DND-41 (cell line): Measurements from ENCODE around the gene KCNIP1.

Experiments used
- ATAC-seq: fragments of 200-7000 bp; cut with Tn5 transposase; 3 replicates; pipeline ENCODE4 v1.9.1; 2021; ENCODE audit warnings: low read depth; ENCODE audit not compliant: insufficient read depth
- DNase-seq: peaks from one replicate; pipeline ENCODE4 v3.0.0-alpha.2; 2020
- H2AFZ ChIP-seq: 2 replicates; pipeline ENCODE4 v1.6.0; 2012; ENCODE audit warnings: low read depth, low read length
- H3K27ac ChIP-seq: 2 replicates; pipeline ENCODE4 v1.5.1; 2012; ENCODE audit warnings: low read length, inconsistent platforms
- H3K27me3 ChIP-seq: fragments of 200-600 bp; sonication (generic); 2 replicates; pipeline ENCODE4 v1.6.0; 2012; ENCODE audit warnings: low read length, mild to moderate bottlenecking, inconsistent platforms; ENCODE audit not compliant: insufficient read depth, poor library complexity
- H3K36me3 ChIP-seq: 2 replicates; pipeline ENCODE4 v1.5.1; 2012; ENCODE audit warnings: low read length, inconsistent platforms; ENCODE audit not compliant: insufficient read depth
- H3K4me1 ChIP-seq: 2 replicates; pipeline ENCODE4 v1.5.1; 2012; ENCODE audit warnings: mild to moderate bottlenecking, low read length; ENCODE audit not compliant: insufficient read depth
- H3K4me2 ChIP-seq: 2 replicates; pipeline ENCODE4 v1.6.0; 2012; ENCODE audit warnings: mild to moderate bottlenecking, moderate library complexity, low read length, inconsistent platforms; ENCODE audit not compliant: insufficient read depth
- H3K4me3 ChIP-seq, 2 experiments: fragments of 200-600 bp in 1 of 2; shearing (Covaris generic) in 1 of 2; 2 replicates each; pipeline ENCODE4 v1.5.1; 2012 to 2016; ENCODE audit warnings: inconsistent platforms in 2 of 2, low read length in 2 of 2, mild to moderate bottlenecking in 2 of 2, low read depth in 1 of 2, moderate library complexity in 1 of 2
- H3K79me2 ChIP-seq: 2 replicates; pipeline ENCODE4 v1.6.0; 2012; ENCODE audit warnings: low read length, inconsistent platforms; ENCODE audit not compliant: insufficient read depth
- H3K9ac ChIP-seq: 2 replicates; pipeline ENCODE4 v1.6.0; 2012; ENCODE audit warnings: low read depth, mild to moderate bottlenecking, inconsistent platforms, low read length, moderate library complexity
- H3K9me3 ChIP-seq: 2 replicates; pipeline ENCODE4 v1.5.1; 2012; ENCODE audit warnings: low read length, moderate library complexity, mild to moderate bottlenecking, inconsistent platforms; ENCODE audit not compliant: insufficient read depth, severe bottlenecking
- H4K20me1 ChIP-seq: 2 replicates; pipeline ENCODE4 v1.6.0; 2012; ENCODE audit warnings: low read length; ENCODE audit not compliant: insufficient read depth
- EZH2 ChIP-seq: IDR thresholded peaks from 3 replicates; pipeline ENCODE4 v1.6.1; 2012; ENCODE audit warnings: borderline replicate concordance, low read depth, mild to moderate bottlenecking, moderate library complexity, low read length, inconsistent platforms; ENCODE audit not compliant: severe bottlenecking
- TF ChIP-seq, protein P1 (sequence below): IDR thresholded peaks from 2 replicates; pipeline ENCODE4 v1.5.1; 2012; ENCODE audit warnings: borderline replicate concordance, low read length, moderate library complexity, mild to moderate bottlenecking; ENCODE audit not compliant: poor library complexity, severe bottlenecking; ENCODE audit errors: extremely low read depth

The KCNIP1 gene

DNA sequence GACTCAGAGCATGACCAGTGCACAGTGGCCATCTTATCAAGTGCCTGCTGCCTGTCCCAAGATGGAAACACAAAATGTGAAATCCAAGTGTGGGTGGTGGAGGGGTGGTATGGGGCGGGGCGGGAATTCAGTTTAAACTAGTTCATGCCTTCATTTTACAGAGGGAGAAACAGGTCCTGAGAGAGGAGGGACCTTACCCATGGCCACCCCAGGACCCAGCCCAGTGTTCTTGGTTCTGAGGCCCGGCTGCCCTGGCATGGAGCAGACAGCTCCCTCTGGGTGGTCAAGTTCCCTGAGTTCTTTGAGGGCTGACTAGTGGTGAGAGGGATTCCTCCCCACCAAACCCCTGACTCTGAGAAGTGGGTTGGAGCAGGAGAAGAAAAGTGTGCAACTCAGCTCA is 20.8 kb downstream of the KCNIP1 start:
- Histone ChIP-seq H2AFZ (no peak overlapping the region), H3K36me3 (no peaks in the 10 kb centered on the region), H3K9me3 (no peaks in the 10 kb centered on the region), H3K4me3 (no peak overlapping the region), H3K4me2 (no peak overlapping the region), H3K4me1 (no peaks in the 10 kb centered on the region), H4K20me1 (no peaks in the 10 kb centered on the region; the same call in 1 of the 2 replicates), H3K9ac (no peak overlapping the region), H3K79me2 (no peaks in the 10 kb centered on the region), H3K27ac (no peak overlapping the region), H3K27me3 (no peaks in the 10 kb centered on the region)
- no peak for ATAC-seq
- TF ChIP-seq, protein P1, sequence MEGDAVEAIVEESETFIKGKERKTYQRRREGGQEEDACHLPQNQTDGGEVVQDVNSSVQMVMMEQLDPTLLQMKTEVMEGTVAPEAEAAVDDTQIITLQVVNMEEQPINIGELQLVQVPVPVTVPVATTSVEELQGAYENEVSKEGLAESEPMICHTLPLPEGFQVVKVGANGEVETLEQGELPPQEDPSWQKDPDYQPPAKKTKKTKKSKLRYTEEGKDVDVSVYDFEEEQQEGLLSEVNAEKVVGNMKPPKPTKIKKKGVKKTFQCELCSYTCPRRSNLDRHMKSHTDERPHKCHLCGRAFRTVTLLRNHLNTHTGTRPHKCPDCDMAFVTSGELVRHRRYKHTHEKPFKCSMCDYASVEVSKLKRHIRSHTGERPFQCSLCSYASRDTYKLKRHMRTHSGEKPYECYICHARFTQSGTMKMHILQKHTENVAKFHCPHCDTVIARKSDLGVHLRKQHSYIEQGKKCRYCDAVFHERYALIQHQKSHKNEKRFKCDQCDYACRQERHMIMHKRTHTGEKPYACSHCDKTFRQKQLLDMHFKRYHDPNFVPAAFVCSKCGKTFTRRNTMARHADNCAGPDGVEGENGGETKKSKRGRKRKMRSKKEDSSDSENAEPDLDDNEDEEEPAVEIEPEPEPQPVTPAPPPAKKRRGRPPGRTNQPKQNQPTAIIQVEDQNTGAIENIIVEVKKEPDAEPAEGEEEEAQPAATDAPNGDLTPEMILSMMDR = no peak
- no peak for TF ChIP-seq EZH2
- DNase-seq = no peak

DNA sequence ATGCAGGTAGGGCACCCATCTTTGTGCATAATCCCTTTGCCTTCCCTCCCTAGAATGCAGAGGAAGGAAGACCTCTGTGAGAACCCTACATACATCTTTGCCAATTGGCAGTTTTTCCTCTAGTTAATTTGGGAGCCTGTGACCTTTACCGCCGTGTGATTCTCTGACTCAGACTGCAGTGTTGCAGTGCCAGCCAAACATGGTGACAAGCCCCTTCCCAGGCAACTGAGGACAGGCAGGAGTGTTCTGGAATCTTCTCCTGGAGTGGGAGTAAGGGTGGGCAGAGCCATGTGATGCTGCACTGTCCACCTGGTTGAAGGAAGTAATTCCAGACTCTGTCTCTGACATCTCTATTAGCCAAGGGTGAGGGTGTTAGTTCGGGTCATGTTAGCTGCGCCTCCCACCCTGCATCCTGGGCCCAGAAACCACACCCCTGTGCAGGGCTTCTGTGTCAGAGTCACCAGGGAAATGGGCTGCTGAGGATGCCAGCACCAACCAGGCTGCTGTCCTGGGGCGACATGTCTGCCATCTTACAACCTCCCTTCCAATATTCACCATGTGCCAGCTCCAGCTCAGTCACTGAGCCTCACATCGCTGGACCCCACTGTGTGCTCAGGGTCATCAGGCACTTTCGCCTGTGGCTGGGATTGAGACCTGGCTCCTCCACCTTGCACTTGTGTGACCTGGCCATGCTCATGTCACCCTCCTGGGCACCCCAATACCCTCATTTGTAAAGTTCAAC is 21.8 kb downstream of the KCNIP1 start:
- TF ChIP-seq, protein P1 = no peak
- TF ChIP-seq EZH2 = no peak
- Histone ChIP-seq H3K36me3 (no peaks in the 10 kb centered on the region), H3K4me2 (no peak overlapping the region), H3K4me3 (no peak overlapping the region), H3K27me3 (no peaks in the 10 kb centered on the region), H2AFZ (no peak overlapping the region), H3K79me2 (no peaks in the 10 kb centered on the region), H3K27ac (no peak overlapping the region), H3K9me3 (no peaks in the 10 kb centered on the region), H3K9ac (no peak overlapping the region), H3K4me1 (no peaks in the 10 kb centered on the region), H4K20me1 (no peaks in the 10 kb centered on the region; the same call in 1 of the 2 replicates)
- ATAC-seq = no peak
- DNase-seq = no peak

DNA sequence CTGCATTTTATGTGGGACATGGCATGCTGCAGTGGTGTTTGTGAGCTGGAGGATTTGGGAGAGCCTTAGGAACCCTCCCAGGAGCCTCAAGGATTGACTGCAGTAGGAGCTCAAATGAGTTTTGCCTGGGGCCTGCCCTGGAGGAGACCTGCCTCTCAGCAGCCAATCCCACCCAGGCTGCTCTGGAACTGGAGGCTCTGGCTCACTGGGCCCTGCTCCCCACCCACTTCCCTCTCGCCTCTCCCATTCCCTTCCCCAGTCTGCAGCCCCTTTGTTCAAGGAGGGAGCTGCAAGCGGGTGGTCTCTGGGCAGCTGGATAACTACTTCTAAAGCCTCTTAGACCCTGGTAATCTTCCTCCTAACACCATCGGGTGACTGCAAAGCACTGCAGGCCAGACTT is 24.2 kb downstream of the KCNIP1 start:
- H4K20me1 ChIP-seq = no peaks in the 10 kb centered on the region; the same call in 1 of the 2 replicates
- TF ChIP-seq EZH2 = no peak
- TF ChIP-seq, protein P1 = no peak
- H3K79me2 ChIP-seq = no peaks in the 10 kb centered on the region
- no peak overlapping the region for H3K4me3 ChIP-seq
- no peak overlapping the region for H3K9ac ChIP-seq
- ATAC-seq (no peak), DNase-seq (no peak)
- no peaks in the 10 kb centered on the region for H3K4me1 ChIP-seq
- no peaks in the 10 kb centered on the region for H3K9me3 ChIP-seq
- H2AFZ ChIP-seq = no peak overlapping the region
- no peak overlapping the region for H3K4me2 ChIP-seq
- no peak overlapping the region for H3K27ac ChIP-seq
- H3K27me3 ChIP-seq = peaks cover 3% of the 10 kb centered on the region
- no peaks in the 10 kb centered on the region for H3K36me3 ChIP-seq
